Right kidney (tissue), 1 donor: ENCODE measurements around the gene LUZP2.

ENCODE experiments used
- DNase-seq: peaks from one replicate; pipeline ENCODE4 v3.0.0-alpha.2; 2016

LUZP2 gene

GRCh38 chr11:24634606-24635160 lies 137.8 kb downstream of the LUZP2 start:
- DNase-seq: no peak

- DNase-seq: no peak
Measured at GRCh38 chr11:24635588-24636290, 138.9 kb downstream of the LUZP2 start.

- no peak for DNase-seq
Measured at GRCh38 chr11:24636291-24636629, 139.4 kb downstream of the LUZP2 start.

- no peak for DNase-seq
Measured at GRCh38 chr11:24637520-24637919, 140.7 kb downstream of the LUZP2 start.

GRCh38 chr11:24642648-24643047 lies 145.8 kb downstream of the LUZP2 start:
- DNase-seq: no peak

- DNase-seq: no peak
Measured at GRCh38 chr11:24645563-24645962, 148.7 kb downstream of the LUZP2 start.

- DNase-seq: no peak
Measured at GRCh38 chr11:24651873-24652272, 155.0 kb downstream of the LUZP2 start.

- DNase-seq: no peak
Measured at GRCh38 chr11:24653901-24654300, 157.0 kb downstream of the LUZP2 start.

- no peak for DNase-seq
Measured at GRCh38 chr11:24661331-24661730, 164.5 kb downstream of the LUZP2 start.

GRCh38 chr11:24664399-24664798 lies 167.5 kb downstream of the LUZP2 start:
- no peak for DNase-seq

- no peak for DNase-seq
Measured at GRCh38 chr11:24667353-24667968, 170.6 kb downstream of the LUZP2 start.

GRCh38 chr11:24678703-24679348 lies 182.0 kb downstream of the LUZP2 start:
- no peak for DNase-seq

GRCh38 chr11:24679821-24680351 lies 183.0 kb downstream of the LUZP2 start:
- DNase-seq: no peak

GRCh38 chr11:24683583-24683982 lies 186.7 kb downstream of the LUZP2 start:
- no peak for DNase-seq

GRCh38 chr11:24685821-24686220 lies 189.0 kb downstream of the LUZP2 start:
- DNase-seq: no peak

GRCh38 chr11:24687531-24688147 lies 190.8 kb downstream of the LUZP2 start:
- no peak for DNase-seq

GRCh38 chr11:24688981-24689380 lies 192.1 kb downstream of the LUZP2 start:
- DNase-seq: no peak

GRCh38 chr11:24697522-24698111 lies 200.8 kb downstream of the LUZP2 start:
- DNase-seq: no peak

- no peak for DNase-seq
Measured at GRCh38 chr11:24704716-24705115, 207.9 kb downstream of the LUZP2 start.

- no peak for DNase-seq
Measured at GRCh38 chr11:24705474-24705873, 208.6 kb downstream of the LUZP2 start.

- no peak for DNase-seq
Measured at GRCh38 chr11:24708616-24709015, 211.8 kb downstream of the LUZP2 start.

- DNase-seq: no peak
Measured at GRCh38 chr11:24709928-24710565, 213.2 kb downstream of the LUZP2 start.
